HUES48 (cell line): ENCODE data around the gene KATNBL1.

Source experiments
- H3K27ac ChIP-seq: one replicate; pipeline ENCODE4 v1.7.0; 2013; ENCODE audit warnings: low read depth, low read length, inconsistent platforms
- H3K27me3 ChIP-seq: 2 replicates; pipeline ENCODE4 v1.6.1; 2013; ENCODE audit warnings: mild to moderate bottlenecking, low read length; ENCODE audit not compliant: control insufficient read depth, insufficient read depth
- H3K36me3 ChIP-seq: 2 replicates; pipeline ENCODE4 v1.6.1; 2013; ENCODE audit warnings: low read length; ENCODE audit not compliant: control insufficient read depth, insufficient read depth
- H3K4me1 ChIP-seq: 2 replicates; pipeline ENCODE4 v1.6.1; 2013; ENCODE audit warnings: mild to moderate bottlenecking, low read length; ENCODE audit not compliant: control insufficient read depth, insufficient read depth
- H3K4me3 ChIP-seq: 2 replicates; pipeline ENCODE4 v1.5.1; 2013; ENCODE audit warnings: mild to moderate bottlenecking, low read depth, low read length
- H3K9ac ChIP-seq: 2 replicates; pipeline ENCODE4 v1.6.1; 2013; ENCODE audit warnings: mild to moderate bottlenecking, low read depth, low read length, moderate library complexity
- H3K9me3 ChIP-seq: 2 replicates; pipeline ENCODE4 v1.6.1; 2013; ENCODE audit warnings: low read length; ENCODE audit not compliant: control insufficient read depth, insufficient read depth

KATNBL1 gene

GRCh38 chr15:34209421-34210282, at the start of gene KATNBL1:
Gene KATNBL1, minus strand, starts transcription at chr15:34210096. Its CDS starts 46,420 bp downstream, at chr15:34163676.
- no peaks in the 10 kb centered on the region for H3K27me3 ChIP-seq
- H3K4me1 ChIP-seq = peaks cover 32% of the 10 kb centered on the region
- peak within 1 kb of the TSS; percentile 94 for H3K4me3 ChIP-seq
- no peaks in the 10 kb centered on the region for H3K9me3 ChIP-seq
- peak within 1 kb of the TSS; percentile 86 for H3K9ac ChIP-seq
- H3K36me3 ChIP-seq = 0 out of 2 replicates have a peak, but pooled peaks cover 5% of the 10 kb centered on the region
- H3K27ac ChIP-seq = peak within 1 kb of the TSS; percentile 96

DNA sequence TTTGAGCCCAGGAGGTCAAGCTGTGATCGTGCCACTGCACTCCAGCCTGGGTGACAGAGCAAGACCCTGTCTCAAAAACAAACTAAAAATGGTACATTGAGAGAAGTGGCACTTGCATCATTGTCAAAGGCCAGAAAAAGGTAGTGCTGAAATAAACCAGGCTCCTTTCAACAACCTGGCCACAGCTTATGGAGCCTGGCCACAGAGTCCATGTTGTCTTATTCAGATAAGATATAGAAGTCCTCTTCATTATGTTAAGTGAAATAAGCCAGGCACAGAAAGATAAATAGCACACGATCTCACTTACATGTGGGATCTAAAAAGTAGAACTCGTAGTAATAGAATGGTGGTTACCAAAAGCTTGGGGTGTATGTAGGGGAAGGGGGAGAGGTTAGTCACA, 49.7 kb upstream of the KATNBL1 start:
- Histone ChIP-seq H3K27me3 (no peaks in the 10 kb centered on the region), H3K9ac (no peak overlapping the region), H3K36me3 (no peaks in the 10 kb centered on the region), H3K9me3 (no peaks in the 10 kb centered on the region), H3K27ac (no peak overlapping the region), H3K4me1 (no peaks in the 10 kb centered on the region), H3K4me3 (no peak overlapping the region)

- H3K9ac ChIP-seq = no peak overlapping the region
- H3K27me3 ChIP-seq = no peaks in the 10 kb centered on the region
- H3K9me3 ChIP-seq = no peaks in the 10 kb centered on the region
Observed at GRCh38 chr15:34258151-34258550, 48.3 kb upstream of the KATNBL1 start.

GRCh38 chr15:34252545-34252944, 42.6 kb upstream of the KATNBL1 start:
- H3K27ac ChIP-seq = no peak overlapping the region

More at GRCh38 chr15:34258151-34258550, 48.3 kb upstream of the KATNBL1 start:
- Histone ChIP-seq H3K27ac (no peak overlapping the region), H3K4me1 (no peaks in the 10 kb centered on the region), H3K4me3 (no peak overlapping the region), H3K36me3 (peaks cover 6% of the 10 kb centered on the region; the same call in 1 of the 2 replicates)

DNA sequence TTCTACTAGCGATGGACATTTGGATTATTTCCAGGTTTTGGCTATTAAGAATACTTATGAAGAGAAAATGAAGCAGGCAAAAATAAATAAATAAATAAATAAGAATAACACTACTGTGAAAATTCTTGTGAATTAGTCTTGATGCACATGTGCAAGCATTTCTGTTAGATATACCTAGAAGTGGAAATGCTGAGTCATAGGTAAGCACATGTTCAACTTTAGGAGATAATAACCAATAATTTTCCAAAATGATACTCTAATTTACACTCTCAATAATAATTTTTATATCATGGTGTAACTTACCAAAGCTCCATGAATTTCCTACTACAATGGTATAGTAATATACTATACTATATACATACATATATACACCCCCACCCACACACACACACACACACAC, 38.3 kb upstream of the KATNBL1 start:
- no peak overlapping the region for H3K27ac ChIP-seq
- H3K9me3 ChIP-seq = no peaks in the 10 kb centered on the region
- H3K4me3 ChIP-seq = no peak overlapping the region
- H3K4me1 ChIP-seq = no peaks in the 10 kb centered on the region
- no peaks in the 10 kb centered on the region for H3K27me3 ChIP-seq
- no peak overlapping the region for H3K9ac ChIP-seq
- peaks cover 22% of the 10 kb centered on the region for H3K36me3 ChIP-seq

More at GRCh38 chr15:34252545-34252944, 42.6 kb upstream of the KATNBL1 start:
- Histone ChIP-seq H3K9ac (no peak overlapping the region), H3K4me3 (no peak overlapping the region), H3K4me1 (no peaks in the 10 kb centered on the region), H3K36me3 (peaks cover 21% of the 10 kb centered on the region), H3K27me3 (no peaks in the 10 kb centered on the region), H3K9me3 (no peaks in the 10 kb centered on the region)

- Histone ChIP-seq H3K9ac (no peak overlapping the region), H3K27me3 (no peaks in the 10 kb centered on the region), H3K4me1 (no peaks in the 10 kb centered on the region), H3K4me3 (no peak overlapping the region), H3K27ac (no peak overlapping the region), H3K9me3 (no peaks in the 10 kb centered on the region), H3K36me3 (peaks cover 10% of the 10 kb centered on the region; the same call in 1 of the 2 replicates)
Observed at GRCh38 chr15:34246276-34246976, 36.5 kb upstream of the KATNBL1 start.

GRCh38 chr15:34243226-34243625, 33.3 kb upstream of the KATNBL1 start:
- Histone ChIP-seq H3K4me1 (peaks cover 14% of the 10 kb centered on the region; the same call in 1 of the 2 replicates), H3K27ac (no peak overlapping the region), H3K4me3 (no peak overlapping the region), H3K9ac (no peak overlapping the region), H3K36me3 (peaks cover 9% of the 10 kb centered on the region), H3K27me3 (no peaks in the 10 kb centered on the region), H3K9me3 (no peaks in the 10 kb centered on the region)

- Histone ChIP-seq H3K36me3 (peaks cover 16% of the 10 kb centered on the region), H3K27me3 (no peaks in the 10 kb centered on the region), H3K4me1 (peaks cover 14% of the 10 kb centered on the region; the same call in 1 of the 2 replicates), H3K27ac (no peak overlapping the region), H3K9me3 (no peaks in the 10 kb centered on the region), H3K9ac (no peak overlapping the region), H3K4me3 (no peak overlapping the region)
Observed at GRCh38 chr15:34242331-34242710, 32.4 kb upstream of the KATNBL1 start.

GRCh38 chr15:34241376-34242330, 31.8 kb upstream of the KATNBL1 start:
- Histone ChIP-seq H3K9me3 (no peaks in the 10 kb centered on the region), H3K36me3 (peaks cover 21% of the 10 kb centered on the region), H3K27ac (no peak overlapping the region), H3K9ac (no peak overlapping the region), H3K4me3 (no peak overlapping the region), H3K4me1 (peaks cover 14% of the 10 kb centered on the region; the same call in 1 of the 2 replicates), H3K27me3 (no peaks in the 10 kb centered on the region)

DNA sequence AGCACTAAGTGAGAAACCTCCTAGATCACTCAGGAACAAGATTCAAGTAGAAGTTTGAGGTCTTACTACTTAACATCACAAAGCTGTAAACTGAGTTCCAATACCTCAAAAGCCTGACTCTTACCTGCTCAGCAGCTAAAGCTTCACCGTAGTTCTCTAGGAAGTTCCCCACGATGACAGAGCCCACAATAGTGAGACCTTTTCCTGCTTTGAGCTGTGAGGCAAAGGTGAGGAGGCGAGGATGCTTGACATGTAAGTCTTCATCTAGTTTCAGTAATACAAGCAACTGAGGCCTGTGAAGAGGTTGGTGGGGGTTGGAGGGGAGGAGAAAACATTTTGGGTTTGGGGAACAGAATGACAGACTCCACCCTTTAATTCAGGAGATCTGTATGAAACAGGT, 30.6 kb upstream of the KATNBL1 start:
- Histone ChIP-seq H3K4me3 (no peak overlapping the region), H3K27ac (peak overlapping the region; percentile 48), H3K9me3 (no peaks in the 10 kb centered on the region), H3K9ac (no peak overlapping the region), H3K4me1 (peaks cover 14% of the 10 kb centered on the region; the same call in 1 of the 2 replicates), H3K27me3 (no peaks in the 10 kb centered on the region), H3K36me3 (peaks cover 30% of the 10 kb centered on the region)
